AG04450 (cell line): Measurements from ENCODE around the gene DHX30. TPM values are rescaled to one million over a fixed set of nuclear protein-coding genes. Genes with fewer than 3 reads are reported as not detected.
A peak's percentile ranks its signal among the peaks of the same experiment; 100 is the strongest.
"Not testable (repeated sequence)": the region's sequence is repeated elsewhere in the genome, so short reads cannot be mapped to it uniquely, and the experiment has no call there.

Source experiments
- CTCF ChIA-PET: fragments of 300-600, 350-600 bp; formaldehyde crosslinking; extraction: SDS; loops from one replicate; lab custom pipeline; 2022; ENCODE audit warnings: antibody characterized with exemption, inconsistent platforms; lab: Charles Lee
- POLR2A ChIA-PET: fragments of 350-600 bp; formaldehyde crosslinking; extraction: SDS; loops from one replicate; lab custom pipeline; 2021; ENCODE audit warnings: antibody characterized with exemption, inconsistent platforms; lab: Yijun Ruan, JAX
- DNase-seq: peaks from one replicate; pipeline ENCODE4 v3.0.0-alpha.2; 2011; ENCODE audit warnings: low read depth, low spot score
- H3K27ac ChIP-seq: one replicate; pipeline ENCODE4 v1.5.1; 2012; ENCODE audit warnings: low read depth, low read length, control low read depth
- H3K27me3 ChIP-seq: one replicate; pipeline ENCODE4 v1.6.0; 2012; ENCODE audit warnings: low read length; ENCODE audit not compliant: control insufficient read depth, insufficient read depth
- H3K4me3 ChIP-seq: 2 replicates; pipeline ENCODE4 v1.5.1; 2011; ENCODE audit warnings: mild to moderate bottlenecking, low read depth, low read length, control low read depth
- H3K9me3 ChIP-seq: 2 replicates; pipeline ENCODE4 v1.5.1; 2012; ENCODE audit warnings: low read length; ENCODE audit not compliant: control insufficient read depth, insufficient read depth
- polyA minus RNA-seq: library from RNA; depleted of rRNA, polyadenylated mRNA; stranded (reverse); fragments of >200 nt; gene quantifications from 2 replicates; pipeline ENCODE4 v1.2.3, GENCODE V29; 2011; rRNA and poly(A)+ RNA removed
- polyA plus RNA-seq: library from polyadenylated mRNA; depleted of rRNA; stranded (reverse); fragments of >200 nt; gene quantifications from 2 replicates; pipeline ENCODE4 v1.2.3, GENCODE V29; 2011; rRNA removed
- TF ChIP-seq, protein P1 (sequence below): IDR thresholded peaks from 2 replicates; pipeline ENCODE4 v1.5.1; 2011; ENCODE audit warnings: low read depth, low read length, control low read depth, inconsistent platforms

The DHX30 gene, protein sequence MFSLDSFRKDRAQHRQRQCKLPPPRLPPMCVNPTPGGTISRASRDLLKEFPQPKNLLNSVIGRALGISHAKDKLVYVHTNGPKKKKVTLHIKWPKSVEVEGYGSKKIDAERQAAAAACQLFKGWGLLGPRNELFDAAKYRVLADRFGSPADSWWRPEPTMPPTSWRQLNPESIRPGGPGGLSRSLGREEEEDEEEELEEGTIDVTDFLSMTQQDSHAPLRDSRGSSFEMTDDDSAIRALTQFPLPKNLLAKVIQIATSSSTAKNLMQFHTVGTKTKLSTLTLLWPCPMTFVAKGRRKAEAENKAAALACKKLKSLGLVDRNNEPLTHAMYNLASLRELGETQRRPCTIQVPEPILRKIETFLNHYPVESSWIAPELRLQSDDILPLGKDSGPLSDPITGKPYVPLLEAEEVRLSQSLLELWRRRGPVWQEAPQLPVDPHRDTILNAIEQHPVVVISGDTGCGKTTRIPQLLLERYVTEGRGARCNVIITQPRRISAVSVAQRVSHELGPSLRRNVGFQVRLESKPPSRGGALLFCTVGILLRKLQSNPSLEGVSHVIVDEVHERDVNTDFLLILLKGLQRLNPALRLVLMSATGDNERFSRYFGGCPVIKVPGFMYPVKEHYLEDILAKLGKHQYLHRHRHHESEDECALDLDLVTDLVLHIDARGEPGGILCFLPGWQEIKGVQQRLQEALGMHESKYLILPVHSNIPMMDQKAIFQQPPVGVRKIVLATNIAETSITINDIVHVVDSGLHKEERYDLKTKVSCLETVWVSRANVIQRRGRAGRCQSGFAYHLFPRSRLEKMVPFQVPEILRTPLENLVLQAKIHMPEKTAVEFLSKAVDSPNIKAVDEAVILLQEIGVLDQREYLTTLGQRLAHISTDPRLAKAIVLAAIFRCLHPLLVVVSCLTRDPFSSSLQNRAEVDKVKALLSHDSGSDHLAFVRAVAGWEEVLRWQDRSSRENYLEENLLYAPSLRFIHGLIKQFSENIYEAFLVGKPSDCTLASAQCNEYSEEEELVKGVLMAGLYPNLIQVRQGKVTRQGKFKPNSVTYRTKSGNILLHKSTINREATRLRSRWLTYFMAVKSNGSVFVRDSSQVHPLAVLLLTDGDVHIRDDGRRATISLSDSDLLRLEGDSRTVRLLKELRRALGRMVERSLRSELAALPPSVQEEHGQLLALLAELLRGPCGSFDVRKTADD
- polyA plus RNA-seq (30.7 and 36.1 TPM in 2 replicates), polyA minus RNA-seq (44.8 and 58.0 TPM in 2 replicates)

DNA sequence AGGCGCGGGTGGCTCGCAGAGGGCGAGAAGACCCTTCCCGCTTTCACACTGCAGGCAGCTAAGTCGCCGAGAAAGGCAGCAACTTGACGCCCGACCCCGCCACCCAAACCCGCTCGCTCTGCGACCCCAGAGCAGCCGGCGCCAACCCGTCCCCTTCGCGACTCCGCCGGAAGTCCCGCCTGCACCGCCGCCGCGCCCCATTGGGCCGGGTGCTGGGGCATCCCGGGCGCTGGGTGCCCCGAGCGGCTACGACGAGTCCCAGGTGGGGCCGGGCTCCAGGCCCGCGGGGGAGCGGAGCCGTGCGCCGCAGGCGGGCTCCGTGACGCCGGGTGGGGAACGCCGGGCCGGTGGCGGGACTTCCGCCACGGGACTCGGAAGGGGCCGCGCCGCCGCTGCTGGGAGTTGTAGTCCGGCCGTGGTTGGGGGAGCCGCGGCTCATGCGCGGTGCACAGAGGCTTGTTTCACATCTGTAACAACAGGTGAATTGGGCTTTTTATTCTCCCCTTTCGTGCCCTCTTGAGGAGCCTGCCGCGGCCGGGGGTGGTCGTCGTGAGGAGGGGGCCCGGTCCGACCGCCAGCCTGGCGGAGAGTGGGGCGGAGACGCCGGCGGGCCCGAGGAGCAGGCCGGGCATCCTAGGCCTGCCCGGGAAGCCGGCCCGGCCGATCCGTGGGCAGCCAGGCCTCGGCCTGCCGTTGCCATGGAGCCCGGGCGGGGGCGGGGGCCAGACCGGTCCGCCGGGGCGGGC, at the start of gene DHX30:
Gene DHX30 (plus strand): TSS at position 405 of the 746 bp plus-strand sequence. CDS start 7,546 bp downstream, outside the sequence.
- no peaks in the 10 kb centered on the region for H3K9me3 ChIP-seq
- CTCF ChIA-PET, result interaction anchor here (2.3 kb wide), 1 partner anchor 281 kb away, joined by 10 read pairs; no protein-coding TSS in a partner anchor
- H3K27me3 ChIP-seq, result no peaks in the 10 kb centered on the region
- TF ChIP-seq, protein P1, sequence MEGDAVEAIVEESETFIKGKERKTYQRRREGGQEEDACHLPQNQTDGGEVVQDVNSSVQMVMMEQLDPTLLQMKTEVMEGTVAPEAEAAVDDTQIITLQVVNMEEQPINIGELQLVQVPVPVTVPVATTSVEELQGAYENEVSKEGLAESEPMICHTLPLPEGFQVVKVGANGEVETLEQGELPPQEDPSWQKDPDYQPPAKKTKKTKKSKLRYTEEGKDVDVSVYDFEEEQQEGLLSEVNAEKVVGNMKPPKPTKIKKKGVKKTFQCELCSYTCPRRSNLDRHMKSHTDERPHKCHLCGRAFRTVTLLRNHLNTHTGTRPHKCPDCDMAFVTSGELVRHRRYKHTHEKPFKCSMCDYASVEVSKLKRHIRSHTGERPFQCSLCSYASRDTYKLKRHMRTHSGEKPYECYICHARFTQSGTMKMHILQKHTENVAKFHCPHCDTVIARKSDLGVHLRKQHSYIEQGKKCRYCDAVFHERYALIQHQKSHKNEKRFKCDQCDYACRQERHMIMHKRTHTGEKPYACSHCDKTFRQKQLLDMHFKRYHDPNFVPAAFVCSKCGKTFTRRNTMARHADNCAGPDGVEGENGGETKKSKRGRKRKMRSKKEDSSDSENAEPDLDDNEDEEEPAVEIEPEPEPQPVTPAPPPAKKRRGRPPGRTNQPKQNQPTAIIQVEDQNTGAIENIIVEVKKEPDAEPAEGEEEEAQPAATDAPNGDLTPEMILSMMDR, result no peak
- H3K4me3 ChIP-seq, result peak within 1 kb of the TSS; percentile 87
- DNase-seq, result no peak
- POLR2A ChIA-PET, result interaction anchor here (0.8 kb wide), 1 partner anchor 204 kb away, joined by 4 read pairs; no protein-coding TSS in a partner anchor
- H3K27ac ChIP-seq, result peak within 1 kb of the TSS; percentile 96

DNA sequence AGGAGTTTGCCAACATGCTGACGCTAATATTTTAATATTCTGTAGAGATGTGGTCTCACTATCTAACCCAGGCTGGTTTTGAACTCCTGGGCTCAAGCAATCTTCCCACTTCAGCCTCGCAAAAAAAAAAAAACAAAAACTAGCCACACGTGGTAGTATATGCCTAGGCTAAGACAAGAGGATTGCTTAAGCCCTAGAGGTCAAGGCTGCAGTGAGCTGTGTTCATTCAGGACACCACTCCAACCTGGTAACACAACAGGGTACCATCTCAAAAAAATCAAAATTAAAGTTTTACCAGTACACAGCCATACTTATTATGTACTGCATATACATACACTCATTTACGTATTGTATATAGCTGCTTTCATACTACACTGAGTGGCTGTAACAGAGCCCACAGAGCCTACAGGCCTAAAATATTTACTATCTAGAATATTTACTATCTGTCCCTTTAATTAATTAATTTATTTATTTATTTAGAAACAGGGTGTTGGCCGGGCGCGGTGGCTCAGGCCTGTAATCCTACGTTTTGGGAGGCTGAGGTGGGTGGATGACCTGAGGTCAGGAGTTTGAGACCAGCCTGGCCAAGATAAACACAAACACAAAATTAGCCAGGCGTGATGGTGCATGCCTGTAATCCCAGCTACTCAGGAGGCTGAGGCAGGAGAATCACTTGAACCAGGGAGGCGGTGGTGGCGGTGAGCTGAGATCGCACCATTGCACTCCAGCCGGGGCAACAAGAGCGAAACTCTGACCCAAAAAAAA, 44.5 kb upstream of the DHX30 start:
- no peak overlapping the region for H3K4me3 ChIP-seq
- no peak for DNase-seq
- POLR2A ChIA-PET, result no interaction called here
- H3K27ac ChIP-seq, result no peak overlapping the region
- H3K9me3 ChIP-seq, result no peaks in the 10 kb centered on the region
- no peaks in the 10 kb centered on the region for H3K27me3 ChIP-seq
- TF ChIP-seq, protein P1, result no peak
- CTCF ChIA-PET, result interaction anchor here (0.6 kb wide), 1 partner anchor 370 kb away, joined by 3 read pairs; no protein-coding TSS in a partner anchor

DNA sequence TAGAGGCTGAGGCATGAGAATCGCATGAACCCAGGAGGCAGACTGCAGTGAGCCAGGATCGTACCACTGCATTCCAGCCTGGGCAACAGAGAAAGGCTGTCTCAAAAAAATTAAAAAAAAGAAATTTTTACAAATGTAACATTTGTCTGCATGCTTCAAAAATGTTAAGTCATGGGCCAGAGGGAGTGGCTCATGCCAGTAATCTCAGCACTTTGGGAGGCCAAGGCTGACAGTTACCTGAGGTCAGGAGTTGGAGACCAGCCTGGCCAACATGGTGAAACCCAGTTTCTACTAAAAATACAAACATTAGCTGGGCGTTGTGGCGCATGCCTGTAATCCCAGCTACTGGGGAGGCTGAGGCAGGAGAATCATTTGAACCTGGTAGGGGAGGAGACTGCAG, 42.7 kb upstream of the DHX30 start:
- POLR2A ChIA-PET, result interaction anchor here (0.6 kb wide), 1 partner anchor 14 kb away, joined by 3 read pairs; no protein-coding TSS in a partner anchor
- H3K27me3 ChIP-seq, H3K9me3 ChIP-seq, DNase-seq, H3K27ac ChIP-seq, H3K4me3 ChIP-seq: not testable (repeated sequence)
- CTCF ChIA-PET, result interaction anchor here (1.2 kb wide), 1 partner anchor 238 kb away, joined by 4 read pairs; no protein-coding TSS in a partner anchor

DNA sequence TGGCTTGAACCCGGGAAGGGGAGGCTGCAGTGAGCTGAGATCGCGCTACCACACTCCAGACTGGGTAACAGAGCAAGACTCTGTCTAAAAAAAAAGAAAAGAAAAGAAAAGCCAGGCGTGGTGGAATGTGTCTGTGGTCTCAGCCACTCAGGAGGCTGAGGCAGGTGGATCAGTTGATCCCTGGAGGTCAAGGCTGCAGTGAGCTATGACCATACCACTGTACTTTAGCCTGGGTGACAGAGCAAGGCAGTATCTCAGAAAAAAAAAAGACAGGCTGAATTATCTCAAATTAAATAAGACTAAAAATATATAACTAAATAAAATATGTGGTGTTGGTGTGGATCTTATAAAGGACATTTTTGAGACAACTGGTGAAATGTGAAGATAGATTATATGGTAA, 41.9 kb upstream of the DHX30 start:
- TF ChIP-seq, protein P1, result no peak
- Histone ChIP-seq H3K27ac (no peak overlapping the region), H3K27me3 (no peaks in the 10 kb centered on the region), H3K4me3 (no peak overlapping the region), H3K9me3 (no peaks in the 10 kb centered on the region)
- ChIA-PET POLR2A (interaction anchor here (0.6 kb wide), 1 partner anchor 15 kb away, joined by 3 read pairs; no protein-coding TSS in a partner anchor), CTCF (interaction anchor here (1.2 kb wide), 1 partner anchor 239 kb away, joined by 4 read pairs; no protein-coding TSS in a partner anchor)
- DNase-seq, result no peak
